T-helper 2 cell treated with Interferon-gamma antibody and Interleukin-4, amounts not matched to agents 100 ng/mL and 5 ng/mL, for 36 hours (primary cell): ENCODE measurements around the gene CYTH4. TPM values are rescaled to one million over a fixed set of nuclear protein-coding genes. Genes with fewer than 3 reads are reported as not detected.

ENCODE experiments used
- intact Hi-C: fragments of 100-400 bp; cut with micrococcal nuclease; formaldehyde crosslinking; loops from one replicate; pipeline ENCODE4 v1.15.1; 2023
- total RNA-seq: library from RNA; stranded (reverse); gene quantifications from 2 replicates; pipeline ENCODE4 v1.2.3, GENCODE V29; 2022

The CYTH4 gene
- total RNA-seq, 1 donor from 2014 or later = 91.2 TPM

DNA sequence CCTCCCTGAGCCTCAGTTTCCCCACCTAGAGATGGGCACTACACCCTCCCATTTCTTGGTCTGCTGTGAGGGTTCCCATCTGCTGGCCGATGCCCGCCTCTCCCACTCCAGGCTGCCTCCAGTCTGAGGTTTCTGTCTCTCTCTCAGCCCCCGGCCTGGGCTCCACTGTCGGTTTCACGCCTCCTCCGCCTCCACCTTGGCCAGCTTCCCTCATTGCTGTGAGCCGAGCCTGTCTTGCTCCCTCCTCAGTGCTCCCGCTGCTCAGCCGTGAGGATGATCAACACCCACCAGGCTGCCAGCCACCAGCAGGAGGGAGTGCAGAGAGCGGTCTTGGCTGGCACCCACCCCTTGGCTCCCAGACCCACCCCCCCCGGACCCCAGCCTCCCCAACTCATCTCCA, 61.0 kb downstream of the CYTH4 start:
- intact Hi-C loops = no loop called here

DNA sequence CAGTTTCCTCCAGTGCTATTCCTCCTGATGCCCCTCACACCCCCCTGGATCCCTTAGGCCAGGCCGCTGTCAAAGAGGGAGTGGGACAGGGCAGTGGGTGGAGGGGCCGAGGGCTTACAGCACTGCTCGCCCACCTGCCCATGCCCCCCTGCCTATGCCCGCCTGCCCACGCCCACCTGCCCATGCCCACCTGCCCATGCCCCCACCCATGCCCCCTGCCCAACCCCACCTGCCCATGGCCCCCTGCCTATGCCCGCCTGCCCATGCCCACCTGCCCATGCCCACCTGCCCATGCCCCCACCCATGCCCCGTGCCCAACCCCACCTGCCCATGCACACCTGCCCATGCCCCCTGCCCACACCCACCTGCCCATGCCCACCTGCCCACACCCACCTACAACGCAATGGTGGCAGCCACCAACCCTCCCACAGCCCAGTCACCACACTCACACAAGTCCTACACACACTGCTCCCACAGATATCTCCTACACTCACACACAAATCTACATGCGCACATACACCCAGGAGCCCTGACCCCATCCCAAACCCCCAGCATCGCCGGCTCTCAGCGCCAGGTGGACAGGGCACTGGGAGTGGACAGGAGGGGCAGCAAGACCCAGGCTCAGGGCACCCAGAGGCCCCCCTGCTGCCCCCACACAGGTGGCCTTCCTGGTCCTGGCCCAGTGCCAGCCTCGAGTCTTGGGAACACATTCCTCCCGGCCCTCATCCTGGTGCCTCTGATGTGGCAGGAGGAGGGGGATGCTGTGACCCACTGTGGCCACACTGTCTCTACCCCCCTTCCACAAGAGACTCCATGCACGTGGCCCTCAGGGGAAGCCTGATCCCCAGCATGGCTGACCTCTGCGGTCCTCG, 61.8 kb downstream of the CYTH4 start:
- intact Hi-C loops = no loop called here

DNA sequence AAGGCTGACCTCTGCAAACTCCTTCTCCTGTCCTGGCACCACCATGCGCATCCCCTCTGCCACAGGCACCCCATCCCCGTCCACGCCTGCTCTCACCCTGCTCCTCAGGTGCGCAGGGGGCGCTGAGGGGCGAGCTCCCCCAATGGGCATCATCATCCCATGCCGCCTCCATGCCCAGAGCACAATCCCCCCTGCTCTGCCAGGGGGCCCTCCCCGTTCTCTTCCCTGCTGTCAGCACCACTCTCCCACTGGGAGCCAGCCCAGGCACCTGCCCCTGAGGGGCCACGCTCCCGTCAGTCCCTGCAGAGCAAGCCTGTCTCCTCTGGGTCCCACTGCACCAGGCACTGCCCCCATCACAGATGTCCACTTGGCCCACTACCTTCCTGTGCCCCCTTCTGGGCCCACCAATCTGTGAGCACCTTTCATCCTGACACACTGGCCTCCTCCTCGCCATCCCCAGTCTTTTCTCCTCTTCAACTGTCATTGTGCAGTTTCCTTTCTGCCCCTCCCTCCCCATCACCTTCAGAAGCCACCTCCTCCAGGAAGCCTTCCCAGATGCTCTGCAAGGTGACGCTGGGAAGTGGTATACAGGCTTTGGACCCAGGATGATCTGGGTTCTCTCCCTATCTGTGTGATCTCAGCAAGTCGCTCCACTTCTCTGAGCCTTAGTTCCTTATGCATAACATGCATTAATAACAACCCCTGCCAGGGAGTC, 62.6 kb downstream of the CYTH4 start:
- intact Hi-C loops = no loop called here

DNA sequence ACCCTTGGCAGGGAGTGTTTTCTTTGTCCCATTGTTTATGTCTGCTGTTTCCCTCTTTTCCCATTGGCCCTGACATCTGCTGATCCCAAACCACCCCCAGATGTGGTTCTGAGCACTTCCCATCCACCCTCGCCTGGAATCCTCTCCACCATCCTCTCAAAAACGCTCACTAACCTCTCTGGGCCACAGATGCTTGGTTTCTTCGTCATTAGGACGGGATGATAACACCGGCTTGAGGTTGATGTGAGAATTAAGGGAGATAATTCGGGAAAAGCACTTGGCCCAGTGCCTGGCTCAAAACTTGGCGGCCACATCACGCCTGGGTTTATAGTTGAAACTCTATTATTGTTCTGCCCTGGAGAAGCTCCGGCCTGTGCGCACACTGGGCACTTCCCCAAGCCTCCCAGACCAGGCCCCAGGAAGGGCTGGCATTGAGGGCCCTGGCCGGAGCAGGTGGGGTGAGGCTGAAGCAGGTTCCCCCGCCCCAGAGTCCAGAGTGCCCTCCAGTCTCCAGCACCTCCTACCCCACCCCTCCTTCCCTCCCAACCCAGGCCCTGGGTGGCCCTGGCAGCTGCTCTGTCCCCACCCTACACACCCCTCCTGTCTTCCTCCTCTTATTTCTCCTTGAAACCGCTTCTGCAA, 63.7 kb downstream of the CYTH4 start:
- intact Hi-C loops = no loop called here

- intact Hi-C loops = no loop called here
Observed at GRCh38 chr22:37346505-37346895, 64.2 kb downstream of the CYTH4 start.

DNA sequence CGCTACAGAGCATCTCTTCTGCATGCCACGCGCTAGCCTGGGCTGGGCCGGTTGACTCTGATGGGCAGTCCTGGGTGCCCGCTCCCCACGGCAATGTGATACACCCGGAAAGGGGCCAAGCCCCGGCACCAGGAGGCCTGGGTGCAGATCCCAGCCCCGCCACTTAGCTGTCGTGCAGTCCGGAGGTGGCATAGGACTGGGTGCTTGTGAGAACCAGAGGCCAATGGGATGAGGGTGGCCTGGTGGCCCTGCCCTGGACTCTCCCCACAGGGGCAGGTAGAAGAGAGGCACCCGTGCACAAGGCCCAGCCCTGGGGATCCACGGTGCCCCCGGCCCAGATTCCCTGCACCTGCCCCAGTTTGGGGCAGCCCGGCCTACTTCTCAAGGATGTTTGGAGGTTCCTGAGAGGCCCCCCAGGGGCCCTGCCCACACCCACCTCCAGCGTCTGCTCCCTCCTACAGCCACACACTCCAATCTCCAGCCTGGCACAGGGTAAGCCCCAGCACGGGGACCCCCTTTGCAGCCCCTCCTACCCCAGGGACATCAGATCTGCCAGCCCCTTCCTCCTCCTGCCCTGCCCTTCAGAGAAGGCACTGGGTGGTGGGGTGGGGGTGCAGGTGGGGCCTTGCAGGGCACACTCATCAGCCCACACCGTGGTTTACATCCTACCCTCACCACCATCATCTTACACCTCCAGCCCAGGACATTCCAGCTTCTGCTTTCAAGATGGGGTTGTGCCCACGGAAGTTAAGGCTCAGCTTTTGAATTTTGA, 66.9 kb downstream of the CYTH4 start:
- intact Hi-C loops = no loop called here

DNA sequence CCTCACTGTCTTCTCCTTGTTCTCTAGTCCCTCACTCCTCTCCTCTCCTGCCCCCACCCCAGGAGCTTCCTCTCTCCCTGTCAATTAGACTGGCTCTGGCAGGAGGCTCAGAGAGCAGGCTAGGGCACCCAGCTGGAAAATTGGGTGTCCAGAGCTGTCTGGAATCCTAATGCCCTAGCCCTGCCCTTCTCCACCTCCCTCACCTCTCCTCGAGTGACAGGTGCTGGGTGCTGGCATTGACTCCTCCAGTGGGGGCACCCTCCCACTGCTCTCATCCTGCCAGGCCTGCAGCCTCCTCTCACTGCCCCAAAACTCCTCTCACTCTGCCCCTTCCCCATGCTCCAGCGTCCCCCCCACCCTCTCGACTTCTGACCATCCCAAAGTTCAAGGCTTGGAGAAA, 68.9 kb downstream of the CYTH4 start:
- intact Hi-C loops = no loop called here

- intact Hi-C loops = no loop called here
Observed at GRCh38 chr22:37352481-37352880, 70.2 kb downstream of the CYTH4 start.

DNA sequence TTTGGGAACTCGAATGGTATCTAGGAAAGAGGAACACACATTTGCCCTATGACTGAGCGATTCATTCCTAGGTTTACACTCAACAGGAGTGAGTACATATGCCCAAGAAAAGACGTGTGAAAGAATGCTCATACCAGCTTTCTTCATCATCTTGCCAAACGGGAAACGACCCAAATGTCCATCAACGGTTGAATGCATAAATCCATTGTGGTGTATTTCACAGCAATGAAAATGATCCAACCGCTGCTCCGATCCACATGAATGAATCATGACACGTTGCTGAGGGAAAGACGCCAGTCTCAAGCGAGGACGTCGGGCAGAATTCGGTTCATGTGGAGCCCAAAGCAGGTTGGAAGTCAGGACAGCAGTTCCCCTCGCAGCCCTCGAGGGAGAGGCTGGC, 71.5 kb downstream of the CYTH4 start:
- intact Hi-C loops = no loop called here

GRCh38 chr22:37354261-37354660, 72.0 kb downstream of the CYTH4 start:
- intact Hi-C loops = no loop called here

DNA sequence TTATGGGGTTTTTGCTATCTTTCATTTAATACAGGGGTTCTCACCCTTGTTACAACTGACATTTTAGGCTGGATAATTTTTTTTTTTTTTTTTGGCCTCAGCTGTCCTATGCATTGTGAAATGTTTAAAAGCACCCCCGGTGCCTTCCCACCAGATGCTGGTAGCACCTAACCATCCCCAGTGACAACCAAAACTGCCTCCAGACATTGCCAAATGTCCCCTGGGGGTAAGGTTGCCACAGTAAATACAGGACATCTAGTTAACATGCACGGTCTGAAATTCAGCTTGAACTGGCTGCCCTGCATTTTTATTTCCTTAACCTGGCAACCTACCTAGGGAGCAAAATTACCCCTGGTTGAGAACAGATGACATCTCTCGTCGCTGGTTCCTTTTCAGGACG, 72.4 kb downstream of the CYTH4 start:
- intact Hi-C loops = no loop called here

DNA sequence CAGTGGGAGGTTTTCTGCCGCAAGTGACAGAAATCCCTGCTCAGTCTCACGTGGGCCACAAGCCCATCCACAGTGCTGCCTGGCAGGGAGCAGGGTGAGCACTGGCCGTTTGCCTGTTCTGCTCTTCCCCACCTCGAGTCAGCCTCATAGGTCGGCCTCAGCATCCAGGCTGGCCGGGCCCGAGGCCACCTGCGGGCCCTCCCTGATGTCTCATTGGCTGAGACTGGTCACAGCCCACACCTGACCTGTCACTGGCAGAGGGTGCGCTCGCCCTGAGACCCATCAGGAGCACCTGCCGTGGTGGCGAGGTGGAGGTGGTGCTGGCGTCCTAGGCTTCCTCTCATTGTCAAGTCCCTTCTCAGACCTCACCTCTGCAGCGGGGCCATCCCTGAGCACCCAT, 72.9 kb downstream of the CYTH4 start:
- intact Hi-C loops = no loop called here

GRCh38 chr22:37356922-37357321, 74.6 kb downstream of the CYTH4 start:
- intact Hi-C loops = no loop called here

- intact Hi-C loops = no loop called here
Observed at GRCh38 chr22:37357446-37358075, 75.3 kb downstream of the CYTH4 start.

- intact Hi-C loops = no loop called here
Observed at GRCh38 chr22:37358386-37358785, 76.1 kb downstream of the CYTH4 start.

DNA sequence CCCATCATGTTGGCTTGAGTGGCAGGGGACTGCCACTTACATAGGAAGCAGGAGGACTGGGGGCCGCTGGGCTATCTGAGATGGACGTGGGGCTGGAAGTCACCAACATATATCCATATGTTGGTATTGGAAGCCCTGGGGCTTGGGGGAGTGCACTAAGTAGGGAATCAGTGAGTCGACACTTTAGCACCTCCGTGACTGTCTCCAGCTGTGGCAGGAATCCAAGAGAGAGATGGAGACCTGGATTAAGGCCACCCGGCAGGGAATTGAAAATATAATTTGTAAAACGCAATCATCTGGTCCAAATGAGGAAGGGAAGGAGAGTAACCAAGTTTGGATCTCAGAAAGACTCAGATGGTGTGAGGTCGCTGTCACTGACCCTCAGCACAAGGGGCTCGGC, 76.6 kb downstream of the CYTH4 start:
- intact Hi-C loops = no loop called here

DNA sequence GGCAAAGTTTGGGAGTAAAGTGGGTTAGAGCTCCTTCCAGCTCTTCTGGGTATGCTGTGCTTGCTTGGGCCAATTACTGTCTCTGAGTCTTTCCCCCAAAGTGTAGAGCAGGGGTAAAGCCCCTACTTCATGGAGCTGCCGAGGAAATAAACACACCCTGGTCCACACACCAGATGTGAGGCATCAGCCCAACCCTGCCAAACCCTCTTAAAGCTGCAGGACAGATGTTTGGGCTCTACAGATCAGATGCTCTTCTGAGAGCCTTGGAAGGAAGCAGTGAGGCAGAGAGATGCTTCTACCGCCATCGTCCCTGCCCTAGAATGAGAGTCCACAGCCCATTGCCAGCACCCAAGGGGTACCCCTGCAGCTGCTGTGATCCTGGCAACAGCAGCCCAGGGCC, 80.3 kb downstream of the CYTH4 start:
- intact Hi-C loops = no loop called here

DNA sequence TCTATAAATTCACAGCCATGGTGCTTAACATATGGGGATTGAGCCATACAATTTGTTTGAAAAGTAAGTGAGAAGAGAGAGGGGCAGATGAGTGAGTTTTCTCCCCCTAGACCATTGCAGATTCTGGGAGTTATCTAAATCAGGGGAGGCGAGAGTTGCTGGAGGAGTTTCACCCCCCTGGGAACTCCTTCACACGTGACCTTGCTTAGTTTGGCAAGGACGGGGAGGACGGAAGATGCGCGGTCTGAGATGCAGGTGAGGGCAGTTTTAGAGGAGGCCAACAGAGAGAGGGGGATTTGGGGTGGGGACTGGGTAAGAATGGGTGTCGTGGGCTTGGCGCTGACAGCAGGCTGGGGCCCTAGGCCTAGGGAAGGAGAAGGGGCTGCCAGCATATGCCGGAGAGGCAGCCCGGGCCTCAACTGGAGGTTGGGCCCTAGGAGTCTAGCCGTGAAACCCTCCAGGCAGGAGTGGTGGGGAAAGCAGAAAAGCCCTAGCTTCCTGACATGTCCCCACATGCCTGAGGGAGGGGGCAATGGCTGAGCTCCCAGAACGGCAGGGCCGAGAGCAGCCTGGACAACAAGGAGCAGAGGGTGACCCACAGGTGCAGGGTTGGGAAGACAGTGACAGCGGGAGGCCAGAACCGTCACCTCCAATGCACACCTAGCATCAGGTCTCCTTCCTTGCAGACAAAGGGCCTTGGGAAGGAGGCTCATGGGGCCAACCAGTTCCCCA, 81.1 kb downstream of the CYTH4 start:
- intact Hi-C loops = no loop called here
